Cardiac muscle cell (in vitro differentiated cells and primary cell): Measurements from ENCODE around the gene MAP2K6. TPM values are rescaled to one million over a fixed set of nuclear protein-coding genes. Genes with fewer than 3 reads are reported as not detected.

Experiments
- DNase-seq, 2 donors: peaks; one replicate each; pipeline versions ENCODE4 v3.0.0 to v3.0.0-alpha.2; 2010 to 2017; ENCODE audit warnings: low read depth in 1 of 2, low spot score in 1 of 2
- H3K27ac ChIP-seq: fragments of 200-600 bp; sonication (generic); 2 replicates; pipeline ENCODE4 v1.5.1; 2016
- H3K27me3 ChIP-seq: fragments of 200-600 bp; sonication (generic); 2 replicates; pipeline ENCODE4 v1.6.0; 2016; ENCODE audit warnings: control low read depth
- H3K36me3 ChIP-seq: fragments of 200-600 bp; sonication (generic); 2 replicates; pipeline ENCODE4 v1.5.1; 2016; ENCODE audit warnings: control low read depth
- H3K4me1 ChIP-seq: fragments of 200-600 bp; sonication (generic); 2 replicates; pipeline ENCODE4 v1.8.1; 2017; ENCODE audit warnings: low read depth, mild to moderate bottlenecking, mixed run types
- H3K4me3 ChIP-seq: fragments of 200-600 bp; sonication (generic); 2 replicates; pipeline ENCODE4 v1.5.1; 2016; ENCODE audit warnings: mild to moderate bottlenecking
- H3K9me3 ChIP-seq: fragments of 200-600 bp; sonication (generic); 2 replicates; pipeline ENCODE4 v1.5.1; 2017; ENCODE audit warnings: low read depth, mild to moderate bottlenecking, control low read depth
- CTCF ChIP-seq: IDR thresholded peaks from 2 replicates; pipeline ENCODE4 v1.5.1; 2012; ENCODE audit warnings: low read depth, mild to moderate bottlenecking, low read length
- polyA plus RNA-seq: library from polyadenylated mRNA; unstranded; fragments of >200 nt; fragmentation: Nextera tagmentation; extraction: Ambion mirVana; gene quantifications from 2 replicates; pipeline ENCODE4 v1.2.1, GENCODE V29; 2016
- total RNA-seq: library from RNA; depleted of rRNA; stranded (reverse); fragments of >200 nt; gene quantifications from 2 replicates; pipeline ENCODE4 v1.2.3, GENCODE V29; 2016

MAP2K6 gene
- total and polyA plus RNA-seq, 2 experiments from 2014 or later: 13.1 to 13.2 TPM

DNA sequence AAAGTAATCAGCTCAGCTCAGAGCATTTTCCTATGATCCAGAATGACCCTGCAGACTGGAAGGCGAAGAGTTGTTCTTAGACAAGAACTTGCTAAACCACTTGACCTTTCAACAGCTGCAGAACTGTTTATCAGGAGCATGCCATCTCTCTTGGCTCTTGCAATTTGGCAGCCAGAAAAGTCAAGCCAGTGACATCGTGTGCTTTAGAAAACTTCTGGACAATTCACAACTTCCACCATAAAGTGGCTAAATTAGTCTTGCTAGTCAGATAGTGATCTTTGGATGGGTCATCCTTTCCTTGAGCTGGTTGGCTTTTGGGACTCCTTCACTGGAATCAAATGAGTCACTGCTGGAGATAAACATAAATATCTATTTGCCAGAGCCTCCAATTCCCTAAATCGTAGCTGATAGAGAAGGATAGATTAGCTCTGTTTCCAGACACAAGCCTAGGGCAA is 146.5 kb downstream of the MAP2K6 start:
- Histone ChIP-seq H3K36me3 (no peaks in the 10 kb centered on the region), H3K27me3 (peaks cover 48% of the 10 kb centered on the region), H3K27ac (no peak overlapping the region), H3K4me3 (no peak overlapping the region), H3K9me3 (no peaks in the 10 kb centered on the region), H3K4me1 (peaks cover 9% of the 10 kb centered on the region)
- peak in 1 of 2 donors; percentile 77 for DNase-seq
- no peak for TF ChIP-seq CTCF

DNA sequence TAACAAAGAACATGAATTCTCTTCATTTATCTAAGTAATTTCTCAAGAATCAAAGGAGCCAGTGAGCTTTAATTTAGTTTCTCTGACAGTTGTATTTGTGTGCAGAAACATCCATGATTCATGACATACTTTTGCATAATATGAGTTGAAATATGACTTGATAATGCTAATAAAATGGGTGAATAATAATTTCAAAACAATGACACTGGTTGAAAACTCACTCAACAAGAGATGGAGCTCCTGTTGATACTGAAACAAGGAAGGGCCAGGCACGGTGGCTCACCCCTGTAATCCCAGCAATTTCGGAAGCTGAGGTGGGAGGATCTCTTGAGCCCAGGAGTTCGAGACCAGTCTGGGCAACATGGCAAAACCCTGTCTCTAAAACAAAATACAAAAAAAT is 147.0 kb downstream of the MAP2K6 start:
- no peak overlapping the region for H3K27ac ChIP-seq
- no peak for DNase-seq
- peaks cover 9% of the 10 kb centered on the region for H3K4me1 ChIP-seq
- H3K4me3 ChIP-seq: no peak overlapping the region
- no peak for TF ChIP-seq CTCF
- H3K36me3 ChIP-seq: no peaks in the 10 kb centered on the region
- peaks cover 46% of the 10 kb centered on the region for H3K27me3 ChIP-seq
- no peaks in the 10 kb centered on the region for H3K9me3 ChIP-seq

DNA sequence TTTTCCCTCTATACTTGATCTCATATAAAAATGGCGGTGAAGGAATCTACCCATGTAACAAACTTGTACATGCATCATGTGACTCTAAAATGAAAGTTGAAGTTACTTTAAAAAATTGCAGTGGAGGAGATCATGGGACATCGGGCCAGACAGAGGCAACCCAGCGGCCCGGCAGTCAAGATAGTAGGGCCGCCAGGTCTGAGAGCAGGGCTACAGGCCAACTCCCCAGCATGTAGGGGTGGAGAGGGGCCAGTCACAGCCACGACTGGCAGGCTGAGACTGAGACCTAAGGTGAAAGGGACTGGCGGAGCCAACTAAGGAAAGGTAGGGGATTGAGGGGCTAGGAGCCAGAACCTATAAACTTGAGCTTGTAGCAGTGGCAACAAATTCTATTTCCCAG is 150.9 kb downstream of the MAP2K6 start:
- Histone ChIP-seq H3K4me1 (peaks cover 9% of the 10 kb centered on the region), H3K9me3 (no peaks in the 10 kb centered on the region), H3K36me3 (no peaks in the 10 kb centered on the region), H3K27me3 (peaks cover 28% of the 10 kb centered on the region), H3K4me3 (no peak overlapping the region), H3K27ac (no peak overlapping the region)
- no peak for DNase-seq
- no peak for TF ChIP-seq CTCF

DNA sequence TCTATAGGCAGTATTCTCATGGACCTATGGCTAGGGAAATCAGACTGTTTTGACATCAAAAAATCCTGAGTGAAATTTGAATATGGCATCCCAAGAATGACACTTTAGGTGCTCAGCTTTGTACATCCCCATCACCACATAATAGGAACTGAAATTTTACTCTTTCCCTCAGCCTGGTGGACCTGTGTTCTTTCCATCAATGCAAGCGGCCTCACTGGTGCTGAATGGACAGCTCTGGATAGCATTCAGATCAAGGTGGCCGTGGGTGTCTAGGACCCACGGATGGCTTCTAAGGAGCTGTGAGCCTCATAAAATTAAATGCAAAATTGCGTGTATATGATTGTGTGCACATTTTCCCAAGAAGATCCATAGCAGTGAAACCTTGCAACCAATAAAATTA is 152.6 kb downstream of the MAP2K6 start:
- no peaks in the 10 kb centered on the region for H3K9me3 ChIP-seq
- H3K36me3 ChIP-seq: no peaks in the 10 kb centered on the region
- no peak overlapping the region for H3K27ac ChIP-seq
- peak; percentile 13 to 72 for DNase-seq
- no peak for TF ChIP-seq CTCF
- no peaks in the 10 kb centered on the region for H3K4me1 ChIP-seq
- H3K4me3 ChIP-seq: no peak overlapping the region
- H3K27me3 ChIP-seq: peaks cover 28% of the 10 kb centered on the region

- peaks cover 8% of the 10 kb centered on the region for H3K27me3 ChIP-seq
- no peak overlapping the region for H3K4me3 ChIP-seq
- no peak overlapping the region for H3K27ac ChIP-seq
- no peak for TF ChIP-seq CTCF
- H3K36me3 ChIP-seq: no peaks in the 10 kb centered on the region
- no peak for DNase-seq
- H3K9me3 ChIP-seq: no peaks in the 10 kb centered on the region
- no peaks in the 10 kb centered on the region for H3K4me1 ChIP-seq
These were observed 158.2 kb downstream of the MAP2K6 start for GRCh38 chr17:69572747-69573146.

GRCh38 chr17:69573396-69573795 is 158.9 kb downstream of the MAP2K6 start:
- no peak for TF ChIP-seq CTCF
- no peak overlapping the region for H3K27ac ChIP-seq
- H3K4me3 ChIP-seq: no peak overlapping the region
- DNase-seq: no peak
- no peaks in the 10 kb centered on the region for H3K9me3 ChIP-seq
- H3K36me3 ChIP-seq: no peaks in the 10 kb centered on the region
- no peaks in the 10 kb centered on the region for H3K4me1 ChIP-seq
- H3K27me3 ChIP-seq: peaks cover 6% of the 10 kb centered on the region
